H1 (cell line): Measurements from ENCODE around the gene PRSS50. TPM values are rescaled to one million over a fixed set of nuclear protein-coding genes. Genes with fewer than 3 reads are reported as not detected.

ENCODE experiments used
- ASH2L ChIP-seq: fragments of 200-600, 300-600 bp; sonication (generic); IDR thresholded peaks from one replicate; pipeline ENCODE4 v1.7.1; 2017; ENCODE audit warnings: low read length
- BACH1 ChIP-seq: IDR thresholded peaks from 2 replicates; pipeline ENCODE4 v1.6.1; 2012; ENCODE audit warnings: low read length, improper control_type of control experiment
- CHD2 ChIP-seq: IDR thresholded peaks from 2 replicates; pipeline ENCODE4 v1.6.1; 2012; ENCODE audit warnings: low read length, improper control_type of control experiment
- FOSL1 ChIP-seq: IDR thresholded peaks from 2 replicates; pipeline ENCODE4 v1.6.1; 2011; ENCODE audit warnings: mild to moderate bottlenecking, low read depth, low read length, moderate library complexity; ENCODE audit not compliant: insufficient read depth
- GABPA ChIP-seq: IDR thresholded peaks from 2 replicates; pipeline ENCODE4 v1.6.1; 2011; ENCODE audit warnings: mild to moderate bottlenecking, low read length, moderate library complexity, borderline replicate concordance; ENCODE audit not compliant: insufficient read depth
- JUN ChIP-seq: IDR thresholded peaks from 2 replicates; pipeline ENCODE4 v1.6.1; 2011; ENCODE audit warnings: low read depth, mild to moderate bottlenecking, improper control_type of control experiment, low read length
- JUND ChIP-seq: IDR thresholded peaks from 2 replicates; pipeline ENCODE4 v1.6.1; 2011; ENCODE audit warnings: mild to moderate bottlenecking, improper control_type of control experiment, low read length
- KDM1A ChIP-seq: fragments of 200-600, 300-600 bp; sonication (generic); IDR thresholded peaks from 2 replicates; pipeline ENCODE4 v1.7.1; 2016; ENCODE audit warnings: mild to moderate bottlenecking, low read length, borderline replicate concordance
- KDM4A ChIP-seq: IDR thresholded peaks from one replicate; pipeline ENCODE4 v1.7.1; 2012; ENCODE audit warnings: low read depth, mild to moderate bottlenecking, moderate library complexity, low read length, inconsistent platforms; ENCODE audit not compliant: severe bottlenecking
- KDM5A ChIP-seq: fragments of 200-600 bp; IDR thresholded peaks from 2 replicates; pipeline ENCODE4 v1.7.1; 2012; ENCODE audit warnings: mild to moderate bottlenecking, low read length, inconsistent platforms, mixed read lengths
- MAFK ChIP-seq: IDR thresholded peaks from 2 replicates; pipeline ENCODE4 v1.6.1; 2012; ENCODE audit warnings: low read depth, mild to moderate bottlenecking, improper control_type of control experiment, low read length
- NANOG ChIP-seq: IDR thresholded peaks from 2 replicates; pipeline ENCODE4 v1.6.1; 2011; ENCODE audit warnings: low read length, low read depth, mild to moderate bottlenecking, inconsistent platforms; ENCODE audit not compliant: insufficient read depth, poor library complexity, severe bottlenecking
- PHF8 ChIP-seq: fragments of 200-600 bp; sonication (generic); conservative IDR thresholded peaks from 2 replicates; pipeline ENCODE4 v1.7.1; 2012; ENCODE audit warnings: low read depth, mild to moderate bottlenecking, inconsistent platforms, low read length, moderate library complexity
- POLR2AphosphoS5 ChIP-seq: IDR thresholded peaks from 2 replicates; pipeline ENCODE4 v1.6.1; 2011; ENCODE audit warnings: low read depth, low read length
- RFX5 ChIP-seq: IDR thresholded peaks from 2 replicates; pipeline ENCODE4 v1.6.1; 2011; ENCODE audit warnings: low read depth, low read length, improper control_type of control experiment, borderline replicate concordance
- RXRA ChIP-seq: IDR thresholded peaks from 2 replicates; pipeline ENCODE4 v1.6.1; 2011; ENCODE audit warnings: low read depth, mild to moderate bottlenecking, low read length, moderate library complexity; ENCODE audit not compliant: insufficient read depth
- SAP30 ChIP-seq: fragments of 300-600 bp; sonication (generic); IDR thresholded peaks from 2 replicates; pipeline ENCODE4 v1.7.1; 2012; ENCODE audit warnings: low read length, moderate library complexity, mild to moderate bottlenecking, inconsistent platforms; ENCODE audit not compliant: insufficient read depth, insufficient replicate concordance
- SIN3A ChIP-seq, 2 experiments: IDR thresholded peaks in 1 of 2; conservative IDR thresholded peaks in 1 of 2; 2 replicates each; pipeline ENCODE4 v1.6.1; 2011 to 2012; ENCODE audit warnings: low read length in 2 of 2, improper control_type of control experiment in 1 of 2, low read depth in 1 of 2, mild to moderate bottlenecking in 1 of 2
- SIX5 ChIP-seq: IDR thresholded peaks from 2 replicates; pipeline ENCODE4 v1.6.1; 2011; ENCODE audit warnings: mild to moderate bottlenecking, low read depth, low read length
- SP1 ChIP-seq: IDR thresholded peaks from 2 replicates; pipeline ENCODE4 v1.6.1; 2011; ENCODE audit warnings: low read depth, low read length
- SP2 ChIP-seq: IDR thresholded peaks from 2 replicates; pipeline ENCODE4 v1.6.1; 2012; ENCODE audit warnings: mild to moderate bottlenecking, low read length, inconsistent platforms
- SUZ12 ChIP-seq: fragments of 200-600 bp; sonication (generic); IDR thresholded peaks from 2 replicates; pipeline ENCODE4 v1.6.1; 2012; ENCODE audit warnings: mild to moderate bottlenecking, inconsistent platforms, low read length, moderate library complexity, mixed read lengths
- TBP ChIP-seq: IDR thresholded peaks from 2 replicates; pipeline ENCODE4 v1.6.1; 2011; ENCODE audit warnings: low read depth, low read length, improper control_type of control experiment
- TEAD4 ChIP-seq: IDR thresholded peaks from 2 replicates; pipeline ENCODE4 v1.6.1; 2012; ENCODE audit warnings: low read depth, low read length, inconsistent platforms, mixed read lengths
- polyA plus RNA-seq, 7 experiments: library from polyadenylated mRNA; depleted of rRNA in 3 of 7; stranded (reverse) in 5 of 7; unstranded in 2 of 7; fragments of >200 nt in 5 of 7; fragments of 200-250 nt in 2 of 7; gene quantifications; 1 replicate in 5 of 7; 2 replicates in 1 of 7; 4 replicates in 1 of 7; pipeline versions ENCODE4 v1.2.1 to v1.2.3, GENCODE V29; 2011 to 2013; ENCODE audit warnings: missing spikeins in 2 of 7, mixed read lengths in 2 of 7
- total RNA-seq: library from RNA; stranded (reverse); fragmentation: NEBNext Ultra II Directional; extraction: Animal tissue kit (Norgen Biotek cat#: 25700); gene quantifications from 2 replicates; pipeline ENCODE4 v1.2.1, GENCODE V29; 2021

The PRSS50 gene
- total and polyA plus RNA-seq, 2 of the 8 experiments (the other 6 are each of a cell fraction or from before 2014, with no cell fraction given), result 0.47 to 0.71 TPM

DNA sequence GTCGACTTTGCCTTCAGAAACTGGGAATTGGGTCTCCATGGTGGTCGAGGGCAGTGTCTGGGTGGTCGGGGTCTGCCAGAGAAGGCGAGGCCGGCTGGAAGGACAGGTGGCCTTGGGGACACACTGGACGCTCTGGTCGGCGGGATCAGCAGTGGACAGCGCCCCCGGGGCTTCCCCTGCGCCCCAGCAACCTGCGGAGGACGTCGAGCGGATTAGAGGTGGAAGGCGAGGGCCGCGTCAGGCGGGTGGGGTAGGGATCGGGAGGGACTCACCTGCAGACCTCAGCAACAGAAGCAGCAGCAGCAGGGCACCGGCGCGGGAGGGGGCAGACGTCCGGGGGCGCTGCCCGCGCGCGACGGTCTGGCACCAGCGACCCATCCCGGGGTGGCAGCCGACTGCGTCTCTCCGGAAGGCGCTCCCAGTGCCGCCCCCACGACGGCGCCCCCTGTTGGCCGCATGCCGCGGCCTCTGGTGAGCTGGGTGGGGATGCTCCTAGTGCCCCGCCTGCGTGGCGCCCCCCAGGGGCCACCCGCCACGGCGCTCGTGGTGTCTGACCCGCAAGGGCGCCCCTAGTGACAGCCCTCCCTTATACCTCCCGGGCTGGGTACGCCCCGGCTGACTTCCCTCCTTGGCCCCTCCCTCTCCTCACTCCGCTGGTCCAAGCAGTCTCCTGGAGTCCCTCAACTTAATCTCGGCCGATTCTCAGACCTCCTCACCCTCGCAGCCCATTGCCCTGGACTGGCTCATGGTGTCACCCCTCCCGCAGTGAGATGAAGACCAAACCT is at the start of gene PRSS50 (continued):
- TF ChIP-seq RFX5 (no peak), MAFK (no peak), FOSL1 (peak; percentile 54; the same call in 1 of the 2 replicates), KDM4A (no peak), POLR2AphosphoS5 (no peak), SP2 (no peak), NANOG (no peak), ASH2L (no peak), KDM1A (no peak), JUN (no peak), SIN3A (conservative IDR thresholded peaks at IDR 0.05 in 1 of 2, IDR thresholded peaks at IDR 0.05 in 1 of 2; ENCODE audit: low read depth in 1 of 2, low read length in 2 of 2) (peak in 1 of 2 experiments; percentile 42; a peak in 1 of 4 replicates), KDM5A (no peak), SP1 (no peak), CHD2 (peak; percentile 33; the same call in 1 of the 2 replicates), SAP30 (no peak), TBP (0 out of 2 replicates have a peak, but pooled peaks have one; percentile 23), JUND (no peak), GABPA (no peak), SIX5 (no peak), TEAD4 (0 out of 2 replicates have a peak, but pooled peaks have one; percentile 40), RXRA (no peak), SUZ12 (no peak), BACH1 (no peak), PHF8 (no peak)
